Measurements from ENCODE around the gene GINM1.

The GINM1 gene

GRCh38 chr6:149592983-149593382 is 26.8 kb downstream of the GINM1 start:
- in situ Hi-C loops (cut with MboI; ENCODE audit: low sequenced_read_pairs): no loop called here

GRCh38 chr6:149593408-149593807 is 27.2 kb downstream of the GINM1 start:
- in situ Hi-C loops (cut with MboI; ENCODE audit: low sequenced_read_pairs): no loop called here

GRCh38 chr6:149600508-149600907 is 34.3 kb downstream of the GINM1 start:
- in situ Hi-C loops (cut with MboI; ENCODE audit: low sequenced_read_pairs): no loop called here

DNA sequence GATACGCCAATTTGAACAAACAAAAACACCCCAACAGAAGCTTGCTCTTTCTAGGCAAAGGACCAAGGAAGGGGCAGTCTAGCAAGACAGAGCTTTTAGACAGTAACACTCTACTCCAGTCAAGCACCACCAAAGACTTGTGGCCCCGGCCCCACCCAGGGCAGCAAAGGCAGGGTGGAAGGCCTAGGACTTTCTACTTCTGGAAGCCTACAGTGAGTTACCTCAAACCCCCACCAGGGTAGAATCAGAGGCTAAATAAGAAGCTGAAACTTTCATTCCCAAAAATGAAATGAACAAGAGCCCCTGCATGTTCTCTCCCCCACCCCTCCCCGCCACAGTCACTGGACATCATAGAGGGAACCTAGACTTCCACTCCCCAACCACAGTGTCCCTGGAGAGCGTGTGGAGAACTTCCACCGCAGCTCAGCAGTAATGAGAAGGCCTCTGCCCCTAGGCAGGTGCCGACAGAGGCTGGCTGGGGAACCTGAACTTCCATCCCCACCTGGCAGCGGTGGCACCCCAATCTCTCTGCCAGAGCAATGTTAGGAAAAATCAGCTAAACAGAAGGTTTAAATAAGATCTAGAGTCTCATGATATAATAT is 42.3 kb downstream of the GINM1 start:
- in situ Hi-C loops (cut with MboI; ENCODE audit: low sequenced_read_pairs): no loop called here

GRCh38 chr6:149614337-149614736 is 48.2 kb downstream of the GINM1 start:
- in situ Hi-C loops (cut with MboI; ENCODE audit: low sequenced_read_pairs): no loop called here

DNA sequence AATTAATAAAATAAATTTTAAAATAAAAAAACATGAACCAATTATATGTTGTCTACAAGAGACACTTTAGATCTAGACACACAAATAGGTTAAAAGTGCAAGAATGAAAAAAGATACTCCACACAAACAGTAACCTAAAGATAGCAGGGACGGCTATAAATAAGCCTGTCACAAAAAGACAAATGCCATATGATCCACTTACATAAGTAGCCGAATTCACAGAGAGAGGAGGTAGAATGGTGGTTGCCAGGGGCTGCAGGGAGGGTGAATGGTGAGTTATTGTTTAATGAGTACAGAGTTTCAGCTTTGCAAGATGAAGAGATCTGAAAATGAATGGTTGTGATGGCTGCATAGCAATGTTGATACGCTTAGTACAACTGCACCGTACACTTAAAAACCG is 49.6 kb downstream of the GINM1 start:
- in situ Hi-C loops (cut with MboI; ENCODE audit: low sequenced_read_pairs): no loop called here

DNA sequence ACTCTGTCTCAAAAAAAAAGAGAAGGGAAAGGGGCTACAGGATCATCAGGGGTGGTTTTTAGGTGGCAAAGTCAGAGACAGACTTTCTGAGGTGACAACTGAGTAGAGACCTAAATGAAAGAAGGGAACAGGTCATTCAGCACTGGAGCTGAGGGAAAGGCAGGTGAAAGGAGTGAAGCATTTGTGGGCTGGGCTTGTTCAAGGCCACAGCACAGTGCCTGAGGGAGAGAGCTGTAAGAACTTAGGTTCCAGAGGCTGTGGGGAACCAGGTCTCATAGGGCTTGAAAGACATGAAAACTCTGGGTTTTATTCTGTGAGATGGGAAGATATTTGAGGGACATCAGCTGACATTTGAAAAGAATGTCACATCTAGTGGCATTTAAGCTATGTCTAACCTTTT is 61.5 kb downstream of the GINM1 start:
- in situ Hi-C loops (cut with MboI; ENCODE audit: low sequenced_read_pairs): no loop called here

GRCh38 chr6:149628875-149629510 is 62.8 kb downstream of the GINM1 start:
- in situ Hi-C loops (cut with MboI; ENCODE audit: low sequenced_read_pairs): no loop called here

DNA sequence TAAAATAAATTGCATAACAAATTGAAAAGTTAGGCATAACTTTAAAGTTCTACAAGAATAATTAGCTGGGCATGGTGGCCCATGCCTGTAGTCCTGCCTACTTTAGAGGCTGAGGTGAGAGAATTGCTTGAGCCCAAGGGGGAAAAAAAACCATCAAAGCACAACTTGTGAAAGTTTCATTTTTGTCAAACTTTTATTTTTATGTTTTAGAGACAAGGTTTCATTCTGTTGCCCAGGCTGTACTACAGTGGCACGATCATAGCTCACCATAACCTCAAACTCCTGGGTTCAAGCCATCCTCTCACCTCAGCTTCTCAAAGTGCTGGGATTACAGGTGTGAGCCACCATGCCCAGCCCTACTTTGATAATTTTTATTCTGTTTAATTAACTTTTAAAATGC is 68.1 kb downstream of the GINM1 start:
- in situ Hi-C loops (cut with MboI; ENCODE audit: low sequenced_read_pairs): no loop called here

DNA sequence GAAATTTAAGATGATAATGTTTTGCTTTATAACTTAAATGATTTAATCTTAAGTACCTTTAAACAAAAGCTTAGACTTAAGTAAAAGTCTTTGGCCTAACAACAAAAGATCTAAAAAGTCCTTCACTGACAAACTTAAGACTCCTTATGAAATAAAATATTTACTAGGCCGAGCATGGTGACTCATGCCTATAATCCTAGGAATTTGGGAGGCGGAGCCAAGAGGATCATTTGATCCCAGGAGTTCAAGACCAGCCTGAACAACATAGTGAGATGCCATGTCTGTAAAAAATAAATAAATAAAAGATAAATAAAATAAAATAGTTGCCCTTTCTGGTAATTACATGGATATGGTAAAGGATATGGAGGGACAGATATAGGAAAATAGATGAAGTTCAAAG is 69.9 kb downstream of the GINM1 start:
- in situ Hi-C loops (cut with MboI; ENCODE audit: low sequenced_read_pairs): no loop called here
